ENCODE results near the gene POLE.

DNA sequence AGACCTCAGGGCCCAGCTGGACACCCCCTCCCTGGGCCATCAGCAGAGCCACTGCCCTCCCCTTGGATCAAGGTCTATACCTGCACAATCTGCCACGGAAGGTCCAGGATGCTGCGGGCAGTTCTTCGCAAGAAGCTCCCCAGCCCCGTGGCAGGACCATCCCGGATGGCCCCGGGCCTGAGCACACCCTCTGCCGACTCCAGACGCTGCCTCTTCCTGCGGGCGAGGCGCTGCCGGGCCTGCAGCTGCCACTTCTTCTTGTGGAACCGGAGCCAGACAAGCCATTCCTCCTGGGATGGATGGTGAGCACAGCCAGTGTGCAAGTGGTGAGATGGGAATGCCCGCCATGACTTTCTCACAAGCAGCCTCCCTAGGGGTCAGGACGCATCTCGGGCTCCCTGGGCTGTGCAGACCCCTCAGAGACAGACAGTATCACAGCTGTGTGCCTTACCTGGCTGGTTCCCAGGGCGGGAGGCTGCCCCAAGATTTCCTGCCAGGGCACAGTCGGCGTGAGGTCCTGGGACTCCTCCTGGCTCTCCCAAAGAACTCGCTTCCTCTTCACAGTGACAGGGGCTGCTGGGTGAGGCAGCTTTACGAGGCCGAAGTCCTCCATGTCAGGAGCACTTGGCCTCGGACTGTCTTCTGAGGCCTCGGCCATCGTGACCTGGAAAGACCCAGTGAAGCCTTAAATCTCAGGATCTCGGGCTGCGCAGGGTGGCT, 37.8 kb downstream of the POLE start:
- TF ChIP-seq CTCF (IDR thresholded peaks at IDR 0.05) (no peak), POLR2A (IDR thresholded peaks at IDR 0.05) (no peak), POLR2AphosphoS5 (IDR thresholded peaks at IDR 0.05; ENCODE audit: insufficient read depth in 1 of 2, low read depth in 1 of 2) (no peak)

Measured in vagina (tissue), 2 donors.